HL-60 (cell line): Measurements from ENCODE around the gene SMC3.

Source experiments
- GABPA ChIP-seq: IDR thresholded peaks from 2 replicates; pipeline ENCODE4 v1.6.1; 2012; ENCODE audit warnings: low read depth
- POLR2AphosphoS5 ChIP-seq: IDR thresholded peaks from 2 replicates; pipeline ENCODE4 v1.6.1; 2012; ENCODE audit warnings: low read depth
- TF ChIP-seq, protein P1 (sequence below): IDR thresholded peaks from one replicate; pipeline ENCODE4 v1.5.1; 2011; ENCODE audit warnings: low read length, control low read depth, inconsistent platforms; ENCODE audit not compliant: insufficient read depth
- TF ChIP-seq, protein P2 (sequence below): IDR thresholded peaks from 2 replicates; pipeline ENCODE4 v1.6.1; 2012; ENCODE audit warnings: low read depth; ENCODE audit not compliant: insufficient replicate concordance

DNA sequence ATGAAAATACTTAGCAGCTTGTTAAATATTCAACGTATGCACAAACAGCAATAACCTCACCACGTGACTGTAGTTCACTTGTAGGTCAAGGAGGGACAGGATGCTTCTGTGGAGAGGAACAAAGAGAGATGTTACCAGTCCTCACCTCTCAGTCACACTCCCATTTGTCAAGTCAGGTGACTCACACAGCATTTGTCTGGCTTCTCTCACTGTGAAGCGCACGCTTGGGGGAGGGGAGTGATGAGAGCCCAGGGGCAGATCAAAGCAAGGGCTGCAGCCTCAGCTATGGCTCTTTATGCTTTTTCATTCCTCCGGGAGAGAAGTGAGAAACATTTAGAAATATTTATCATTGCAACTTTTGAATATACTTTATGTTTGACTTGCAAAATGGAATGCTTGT lies 73.8 kb downstream of the SMC3 start:
- TF ChIP-seq, protein P1, sequence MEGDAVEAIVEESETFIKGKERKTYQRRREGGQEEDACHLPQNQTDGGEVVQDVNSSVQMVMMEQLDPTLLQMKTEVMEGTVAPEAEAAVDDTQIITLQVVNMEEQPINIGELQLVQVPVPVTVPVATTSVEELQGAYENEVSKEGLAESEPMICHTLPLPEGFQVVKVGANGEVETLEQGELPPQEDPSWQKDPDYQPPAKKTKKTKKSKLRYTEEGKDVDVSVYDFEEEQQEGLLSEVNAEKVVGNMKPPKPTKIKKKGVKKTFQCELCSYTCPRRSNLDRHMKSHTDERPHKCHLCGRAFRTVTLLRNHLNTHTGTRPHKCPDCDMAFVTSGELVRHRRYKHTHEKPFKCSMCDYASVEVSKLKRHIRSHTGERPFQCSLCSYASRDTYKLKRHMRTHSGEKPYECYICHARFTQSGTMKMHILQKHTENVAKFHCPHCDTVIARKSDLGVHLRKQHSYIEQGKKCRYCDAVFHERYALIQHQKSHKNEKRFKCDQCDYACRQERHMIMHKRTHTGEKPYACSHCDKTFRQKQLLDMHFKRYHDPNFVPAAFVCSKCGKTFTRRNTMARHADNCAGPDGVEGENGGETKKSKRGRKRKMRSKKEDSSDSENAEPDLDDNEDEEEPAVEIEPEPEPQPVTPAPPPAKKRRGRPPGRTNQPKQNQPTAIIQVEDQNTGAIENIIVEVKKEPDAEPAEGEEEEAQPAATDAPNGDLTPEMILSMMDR = no peak
- TF ChIP-seq POLR2AphosphoS5 (no peak), GABPA (no peak)
- TF ChIP-seq, protein P2, sequence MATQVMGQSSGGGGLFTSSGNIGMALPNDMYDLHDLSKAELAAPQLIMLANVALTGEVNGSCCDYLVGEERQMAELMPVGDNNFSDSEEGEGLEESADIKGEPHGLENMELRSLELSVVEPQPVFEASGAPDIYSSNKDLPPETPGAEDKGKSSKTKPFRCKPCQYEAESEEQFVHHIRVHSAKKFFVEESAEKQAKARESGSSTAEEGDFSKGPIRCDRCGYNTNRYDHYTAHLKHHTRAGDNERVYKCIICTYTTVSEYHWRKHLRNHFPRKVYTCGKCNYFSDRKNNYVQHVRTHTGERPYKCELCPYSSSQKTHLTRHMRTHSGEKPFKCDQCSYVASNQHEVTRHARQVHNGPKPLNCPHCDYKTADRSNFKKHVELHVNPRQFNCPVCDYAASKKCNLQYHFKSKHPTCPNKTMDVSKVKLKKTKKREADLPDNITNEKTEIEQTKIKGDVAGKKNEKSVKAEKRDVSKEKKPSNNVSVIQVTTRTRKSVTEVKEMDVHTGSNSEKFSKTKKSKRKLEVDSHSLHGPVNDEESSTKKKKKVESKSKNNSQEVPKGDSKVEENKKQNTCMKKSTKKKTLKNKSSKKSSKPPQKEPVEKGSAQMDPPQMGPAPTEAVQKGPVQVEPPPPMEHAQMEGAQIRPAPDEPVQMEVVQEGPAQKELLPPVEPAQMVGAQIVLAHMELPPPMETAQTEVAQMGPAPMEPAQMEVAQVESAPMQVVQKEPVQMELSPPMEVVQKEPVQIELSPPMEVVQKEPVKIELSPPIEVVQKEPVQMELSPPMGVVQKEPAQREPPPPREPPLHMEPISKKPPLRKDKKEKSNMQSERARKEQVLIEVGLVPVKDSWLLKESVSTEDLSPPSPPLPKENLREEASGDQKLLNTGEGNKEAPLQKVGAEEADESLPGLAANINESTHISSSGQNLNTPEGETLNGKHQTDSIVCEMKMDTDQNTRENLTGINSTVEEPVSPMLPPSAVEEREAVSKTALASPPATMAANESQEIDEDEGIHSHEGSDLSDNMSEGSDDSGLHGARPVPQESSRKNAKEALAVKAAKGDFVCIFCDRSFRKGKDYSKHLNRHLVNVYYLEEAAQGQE = no peak
